Kidney epithelial cell (primary cell): ENCODE data around the gene QRICH2. TPM values are rescaled to one million over a fixed set of nuclear protein-coding genes. Genes with fewer than 3 reads are reported as not detected.
A peak's percentile ranks its signal among the peaks of the same experiment; 100 is the strongest.

Experiments
- DNase-seq: peaks from one replicate; pipeline ENCODE4 v3.0.0-alpha.2; 2010; ENCODE audit warnings: low read depth
- H3K27me3 ChIP-seq: 2 replicates; pipeline ENCODE4 v1.6.0; 2011; ENCODE audit warnings: low read length; ENCODE audit not compliant: control insufficient read depth, insufficient read depth
- H3K36me3 ChIP-seq: 2 replicates; pipeline ENCODE4 v1.5.1; 2011; ENCODE audit warnings: low read length; ENCODE audit not compliant: control insufficient read depth, insufficient read depth
- H3K4me3 ChIP-seq: 2 replicates; pipeline ENCODE4 v1.5.1; 2011; ENCODE audit warnings: low read depth, mild to moderate bottlenecking, control low read depth, low read length
- total RNA-seq: library from RNA; depleted of rRNA; stranded (reverse); fragments of >200 nt; gene quantifications from 2 replicates; pipeline ENCODE4 v1.2.3, GENCODE V29; 2015
- TF ChIP-seq, protein P1 (sequence below): IDR thresholded peaks from 2 replicates; pipeline ENCODE4 v1.5.1; 2011; ENCODE audit warnings: mild to moderate bottlenecking, moderate library complexity, low read length, control low read depth, inconsistent platforms; ENCODE audit not compliant: insufficient read depth, poor library complexity, severe bottlenecking

QRICH2 gene
- total RNA-seq = 3.3 and 6.0 TPM in 2 replicates

- Histone ChIP-seq H3K27me3 (no peaks in the 10 kb centered on the region), H3K4me3 (no peak within 1 kb of the TSS), H3K36me3 (peaks cover 2% of the 10 kb centered on the region)
- DNase-seq = no peak
- TF ChIP-seq, protein P1, sequence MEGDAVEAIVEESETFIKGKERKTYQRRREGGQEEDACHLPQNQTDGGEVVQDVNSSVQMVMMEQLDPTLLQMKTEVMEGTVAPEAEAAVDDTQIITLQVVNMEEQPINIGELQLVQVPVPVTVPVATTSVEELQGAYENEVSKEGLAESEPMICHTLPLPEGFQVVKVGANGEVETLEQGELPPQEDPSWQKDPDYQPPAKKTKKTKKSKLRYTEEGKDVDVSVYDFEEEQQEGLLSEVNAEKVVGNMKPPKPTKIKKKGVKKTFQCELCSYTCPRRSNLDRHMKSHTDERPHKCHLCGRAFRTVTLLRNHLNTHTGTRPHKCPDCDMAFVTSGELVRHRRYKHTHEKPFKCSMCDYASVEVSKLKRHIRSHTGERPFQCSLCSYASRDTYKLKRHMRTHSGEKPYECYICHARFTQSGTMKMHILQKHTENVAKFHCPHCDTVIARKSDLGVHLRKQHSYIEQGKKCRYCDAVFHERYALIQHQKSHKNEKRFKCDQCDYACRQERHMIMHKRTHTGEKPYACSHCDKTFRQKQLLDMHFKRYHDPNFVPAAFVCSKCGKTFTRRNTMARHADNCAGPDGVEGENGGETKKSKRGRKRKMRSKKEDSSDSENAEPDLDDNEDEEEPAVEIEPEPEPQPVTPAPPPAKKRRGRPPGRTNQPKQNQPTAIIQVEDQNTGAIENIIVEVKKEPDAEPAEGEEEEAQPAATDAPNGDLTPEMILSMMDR = no peak
Measured at GRCh38 chr17:76307966-76308338, at the start of gene QRICH2. TSS of gene QRICH2 (minus strand) at chr17:76308276. CDS start at chr17:76307998, 278 bp downstream.

DNA sequence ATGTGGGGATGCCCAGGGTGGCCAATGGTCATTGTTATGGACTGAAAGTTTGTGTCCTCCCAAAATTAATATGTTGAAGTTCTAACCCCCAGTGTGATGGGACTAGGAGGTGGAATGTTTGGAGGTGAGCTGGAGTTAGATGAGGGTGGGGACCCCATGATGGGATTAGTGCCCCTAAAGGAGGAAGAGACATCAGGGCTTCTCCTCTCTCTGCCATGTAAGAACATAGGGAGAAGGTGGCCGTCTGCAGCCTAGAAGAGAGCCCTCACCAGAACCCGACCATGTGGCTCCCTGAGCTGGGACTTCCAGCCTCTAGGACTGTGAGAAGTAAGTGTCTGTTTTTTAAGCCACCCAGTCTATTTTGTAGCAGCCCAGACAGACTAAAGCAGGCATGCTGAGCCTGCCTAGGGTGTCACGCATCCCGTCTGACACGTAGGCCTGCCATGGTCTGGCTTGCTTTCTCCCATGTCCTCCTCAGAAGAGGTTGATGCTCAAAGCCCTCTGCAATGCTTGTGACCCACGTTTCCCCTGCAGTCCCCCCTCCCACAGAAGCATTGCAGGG, 49.6 kb upstream of the QRICH2 start:
- TF ChIP-seq, protein P1 = no peak
- no peak for DNase-seq
- Histone ChIP-seq H3K4me3 (no peak overlapping the region), H3K27me3 (no peaks in the 10 kb centered on the region), H3K36me3 (no peaks in the 10 kb centered on the region)

DNA sequence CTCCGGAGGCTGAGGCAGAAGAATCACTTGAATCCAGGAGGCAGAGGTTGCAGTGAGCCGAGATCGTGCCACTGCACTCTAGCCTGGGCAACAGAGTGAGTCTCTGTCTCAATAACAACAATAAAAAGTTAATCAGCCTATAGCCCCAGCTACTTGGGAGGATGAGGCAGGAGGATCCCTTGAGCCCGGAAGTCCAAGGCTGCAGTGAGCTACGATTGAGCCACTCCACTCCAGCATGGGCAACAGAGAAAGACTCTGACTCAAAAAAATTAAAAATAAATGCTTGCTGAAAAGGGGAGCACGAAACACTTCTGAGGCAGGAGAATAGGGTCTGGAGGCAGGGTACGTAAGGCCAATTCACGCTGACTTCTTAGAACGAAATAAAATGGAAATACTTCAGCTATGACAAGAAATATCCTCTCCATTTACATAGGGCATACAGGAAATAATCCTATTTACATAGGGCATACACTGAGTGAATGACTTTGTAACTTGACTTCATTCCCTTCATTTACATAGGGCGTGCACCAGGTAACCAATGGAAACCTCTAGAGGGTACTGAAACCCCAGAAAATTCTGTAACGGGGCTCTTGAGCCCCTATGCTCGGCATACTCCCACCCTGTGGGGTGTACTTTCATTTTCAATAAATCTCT, 48.9 kb upstream of the QRICH2 start:
- Histone ChIP-seq H3K4me3 (no peak overlapping the region), H3K36me3 (no peaks in the 10 kb centered on the region), H3K27me3 (no peaks in the 10 kb centered on the region)
- no peak for DNase-seq
- TF ChIP-seq, protein P1 = no peak

DNA sequence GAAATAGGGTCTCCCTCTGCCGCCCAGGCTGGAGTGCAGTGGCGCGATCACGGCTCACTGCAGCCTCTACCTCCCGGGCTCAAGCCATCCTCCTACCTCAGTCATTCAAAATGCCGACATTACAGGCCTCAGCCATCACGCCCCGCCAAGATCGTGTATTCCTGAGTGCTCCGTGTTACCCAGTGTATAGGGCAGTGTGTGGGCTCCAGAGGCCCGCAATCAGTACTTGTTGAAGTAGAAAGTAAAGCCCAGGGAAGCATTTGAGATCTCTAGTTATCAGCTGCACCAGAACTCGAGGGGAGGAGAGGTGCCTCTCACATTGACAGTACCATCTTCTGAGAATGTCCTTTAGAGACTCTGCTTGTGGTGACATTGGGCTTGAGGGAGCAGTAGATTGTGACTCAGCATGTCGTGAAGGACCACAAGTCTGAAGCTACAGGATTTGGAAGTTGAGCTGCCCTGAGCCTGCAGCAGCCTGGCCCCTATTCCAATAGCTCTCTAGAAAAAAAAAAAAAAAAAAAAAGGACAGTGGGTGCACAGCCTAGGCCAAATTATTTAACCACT, 46.8 kb upstream of the QRICH2 start:
- DNase-seq = no peak
- Histone ChIP-seq H3K4me3 (no peak overlapping the region), H3K27me3 (no peaks in the 10 kb centered on the region), H3K36me3 (no peaks in the 10 kb centered on the region)
- TF ChIP-seq, protein P1 = no peak

DNA sequence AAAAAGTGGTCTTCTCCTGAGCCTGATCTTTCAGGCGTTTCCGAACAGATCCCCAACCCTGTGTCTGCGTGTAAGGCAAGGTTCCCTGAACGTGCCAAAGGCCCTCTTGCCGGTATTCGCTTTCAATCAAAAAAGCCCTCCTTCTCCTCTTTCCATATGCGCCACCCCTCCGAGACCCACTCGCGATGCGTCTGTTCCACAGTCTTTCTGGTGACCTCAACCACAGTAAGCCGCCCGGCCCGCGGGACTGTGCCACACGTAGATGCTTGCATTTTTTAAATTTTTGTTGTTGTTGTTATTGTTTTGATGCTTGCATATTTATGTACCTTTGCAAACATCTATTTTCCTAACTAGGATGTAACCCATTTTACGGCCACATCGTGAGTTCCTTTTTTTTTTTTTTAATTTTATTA, 46.2 kb upstream of the QRICH2 start:
- Histone ChIP-seq H3K4me3 (peak overlapping the region; percentile 76), H3K27me3 (no peaks in the 10 kb centered on the region), H3K36me3 (no peaks in the 10 kb centered on the region)
- DNase-seq = no peak
- TF ChIP-seq, protein P1 = no peak
